BJ (cell line): ENCODE measurements around the gene STAP2. TPM values are rescaled to one million over a fixed set of nuclear protein-coding genes. Genes with fewer than 3 reads are reported as not detected.

Experiments
- CTCF ChIA-PET: fragments of 350-600 bp; formaldehyde crosslinking; extraction: SDS; loops from one replicate; lab custom pipeline; 2021; ENCODE audit warnings: antibody characterized with exemption, inconsistent platforms; lab: Yijun Ruan, JAX
- POLR2A ChIA-PET: fragments of 300-600 bp; sonication (Branson Sonifier 250); formaldehyde crosslinking; extraction: SDS; loops from one replicate; lab custom pipeline; 2021; ENCODE audit warnings: antibody characterized with exemption; lab: Charles Lee
- DNase-seq: peaks from one replicate; pipeline ENCODE4 v3.0.0-alpha.2; 2011; ENCODE audit warnings: low read depth
- H3K27me3 ChIP-seq: 2 replicates; pipeline ENCODE4 v1.6.0; 2011; ENCODE audit warnings: low read length; ENCODE audit not compliant: control insufficient read depth, insufficient read depth
- H3K36me3 ChIP-seq: 2 replicates; pipeline ENCODE4 v1.5.1; 2011; ENCODE audit warnings: low read length; ENCODE audit not compliant: control insufficient read depth, insufficient read depth
- H3K4me3 ChIP-seq: 2 replicates; pipeline ENCODE4 v1.5.1; 2011; ENCODE audit warnings: low read depth, mild to moderate bottlenecking, control low read depth, low read length
- CTCF ChIP-seq: IDR thresholded peaks from 2 replicates; pipeline ENCODE4 v1.5.1; 2011; ENCODE audit warnings: low read depth, mild to moderate bottlenecking, control low read depth, inconsistent platforms, low read length, moderate library complexity; ENCODE audit not compliant: insufficient read depth
- polyA plus RNA-seq: library from polyadenylated mRNA; depleted of rRNA; stranded (reverse); fragments of >200 nt; gene quantifications from 2 replicates; pipeline ENCODE4 v1.2.3, GENCODE V29; 2011

Gene STAP2
- polyA plus RNA-seq, 1 experiment, result 7.8 TPM

DNA sequence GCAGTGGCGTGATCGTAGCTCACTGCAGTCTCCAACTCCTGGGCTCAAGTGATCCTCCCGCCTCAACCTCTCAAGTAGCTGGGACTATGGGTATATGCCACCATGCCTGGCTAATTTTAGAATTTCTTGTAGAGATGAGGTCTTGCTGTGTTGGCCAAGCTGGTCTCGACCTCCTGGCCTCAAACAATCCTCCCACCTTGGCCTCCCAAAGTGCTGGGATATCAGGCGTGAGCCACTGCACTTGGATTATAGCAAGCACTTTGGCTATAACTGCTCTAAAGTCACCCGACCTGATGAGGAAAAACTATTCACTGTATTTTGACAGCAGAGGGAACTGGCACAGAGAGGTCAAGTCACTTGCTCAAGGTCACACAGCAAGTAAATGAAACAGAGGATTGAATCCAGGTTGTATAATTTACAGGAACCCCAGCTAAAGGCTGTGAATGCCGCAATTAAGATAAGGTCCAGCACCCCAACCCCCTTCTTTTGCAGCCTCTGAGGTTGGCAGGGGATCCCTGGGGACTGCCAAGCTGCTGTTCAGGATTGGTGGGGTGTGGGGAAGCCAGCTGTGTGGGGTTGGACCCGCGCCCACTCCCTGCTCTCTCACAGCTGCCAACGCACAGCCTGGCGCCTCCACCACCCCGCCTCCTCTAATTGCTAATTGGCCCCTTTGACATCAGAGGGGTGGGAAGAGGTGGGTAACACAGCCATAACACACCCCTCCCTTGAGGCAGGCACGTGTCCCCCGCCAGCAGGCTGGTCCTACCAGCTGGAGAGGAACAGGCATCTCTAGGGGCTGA lies 42.5 kb downstream of the STAP2 start:
- no peak overlapping the region for H3K4me3 ChIP-seq
- POLR2A ChIA-PET, result no interaction called here
- CTCF ChIA-PET, result no interaction called here
- no peaks in the 10 kb centered on the region for H3K36me3 ChIP-seq
- no peaks in the 10 kb centered on the region; the same call in 1 of the 2 replicates for H3K27me3 ChIP-seq
- DNase-seq, result no peak
- TF ChIP-seq CTCF, result no peak

- H3K36me3 ChIP-seq, result no peaks in the 10 kb centered on the region
- H3K4me3 ChIP-seq, result no peak overlapping the region
- ChIA-PET CTCF (interaction anchor here (0.6 kb wide), 1 partner anchor 57 kb away, joined by 3 read pairs; no protein-coding TSS in a partner anchor), POLR2A (no interaction called here)
- no peak for DNase-seq
- no peak for TF ChIP-seq CTCF
- H3K27me3 ChIP-seq, result no peaks in the 10 kb centered on the region; the same call in 1 of the 2 replicates
Measured at GRCh38 chr19:4294389-4294788, 44.2 kb downstream of the STAP2 start.

DNA sequence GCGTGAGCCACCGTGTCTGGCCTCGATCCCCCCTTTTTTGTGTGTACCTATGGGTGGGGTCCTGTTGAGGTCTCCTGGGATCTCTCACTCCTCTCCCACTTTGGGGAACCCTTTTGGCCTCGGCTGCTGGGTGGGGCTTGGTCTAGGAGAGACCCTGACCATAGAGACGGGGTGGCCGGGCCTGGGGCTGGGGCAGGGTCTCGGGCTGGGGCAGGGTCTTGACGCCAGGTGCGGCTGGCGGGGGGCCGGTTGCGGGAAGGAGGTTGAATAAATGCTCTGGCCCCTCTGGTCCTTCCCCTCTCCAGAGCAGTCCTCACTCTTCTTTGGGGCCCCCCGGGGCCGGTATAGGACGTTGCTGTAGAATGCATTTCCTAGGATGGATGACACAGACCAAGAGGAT lies 46.1 kb downstream of the STAP2 start:
- H3K4me3 ChIP-seq, result no peak overlapping the region
- ChIA-PET POLR2A (no interaction called here), CTCF (no interaction called here)
- H3K27me3 ChIP-seq, result no peaks in the 10 kb centered on the region; the same call in 1 of the 2 replicates
- no peak for DNase-seq
- TF ChIP-seq CTCF, result no peak
- no peaks in the 10 kb centered on the region for H3K36me3 ChIP-seq

DNA sequence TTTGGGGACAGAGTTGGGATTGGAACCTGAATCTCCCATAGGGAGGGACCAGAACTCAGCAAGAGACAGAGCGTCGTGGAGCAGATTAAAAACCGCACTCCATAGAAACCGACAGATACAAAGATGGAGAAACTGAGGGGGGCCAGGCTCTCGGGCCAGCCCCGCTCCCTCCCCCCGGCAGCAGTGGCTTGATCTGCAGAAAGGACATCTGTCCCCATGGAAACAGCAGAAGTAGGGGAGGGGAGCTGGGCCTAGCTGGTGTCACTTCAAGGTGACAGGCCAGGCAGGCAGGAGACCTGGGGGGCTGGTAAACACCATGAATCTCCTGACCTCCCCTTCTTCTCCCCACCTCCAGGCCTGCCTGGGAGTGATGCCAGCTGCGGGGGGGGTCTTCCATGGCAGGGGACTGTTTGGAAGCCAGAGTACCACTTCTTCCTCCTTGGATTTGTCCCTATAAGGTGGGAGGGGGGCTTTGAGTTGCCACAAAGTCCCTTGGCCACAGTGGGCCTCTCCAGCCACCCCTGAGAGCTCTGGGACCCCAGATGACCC lies 47.4 kb downstream of the STAP2 start:
- ChIA-PET POLR2A (no interaction called here), CTCF (no interaction called here)
- DNase-seq, result no peak

More for the DNA sequence above, 47.4 kb downstream of the STAP2 start:
- Histone ChIP-seq H3K27me3 (no peaks in the 10 kb centered on the region; the same call in 1 of the 2 replicates), H3K36me3 (no peaks in the 10 kb centered on the region), H3K4me3 (no peak overlapping the region)
- no peak for TF ChIP-seq CTCF
